GM12801 (cell line): Measurements from ENCODE around the gene SERF2.

Source experiments
- CTCF ChIP-seq: IDR thresholded peaks from one replicate; pipeline ENCODE4 v1.5.1; 2011; ENCODE audit warnings: control low read depth; ENCODE audit not compliant: insufficient read length; ENCODE audit errors: extremely low read depth

SERF2 gene

GRCh38 chr15:43821505-43821904 lies 29.4 kb downstream of the SERF2 start:
- no peak for TF ChIP-seq CTCF

- TF ChIP-seq CTCF, result no peak
Measured at GRCh38 chr15:43824302-43825246, 32.5 kb downstream of the SERF2 start, which contains the start of gene MFAP1. Gene MFAP1 (minus strand): TSS chr15:43824690. CDS start chr15:43824569, 121 bp downstream.

GRCh38 chr15:43826029-43826507 lies 33.9 kb downstream of the SERF2 start:
- TF ChIP-seq CTCF, result no peak

- no peak for TF ChIP-seq CTCF
Measured at GRCh38 chr15:43826508-43827341, 34.6 kb downstream of the SERF2 start, which contains the start of gene WDR76. Gene WDR76 (plus strand): TSS chr15:43827002. CDS start chr15:43827033, 31 bp downstream.

- no peak for TF ChIP-seq CTCF
Measured at GRCh38 chr15:43828061-43828657, 36.0 kb downstream of the SERF2 start.

GRCh38 chr15:43845421-43845820 lies 53.3 kb downstream of the SERF2 start:
- no peak for TF ChIP-seq CTCF
